ENCODE data around the gene SLC1A3. TPM values are rescaled to one million over a fixed set of nuclear protein-coding genes. Genes with fewer than 3 reads are reported as not detected.
"Not testable (repeated sequence)": the region's sequence is repeated elsewhere in the genome, so short reads cannot be mapped to it uniquely, and the experiment has no call there.

Gene SLC1A3
- total and polyA plus RNA-seq, 11 donors, result 49.5 to 153 (median 66.1) TPM

DNA sequence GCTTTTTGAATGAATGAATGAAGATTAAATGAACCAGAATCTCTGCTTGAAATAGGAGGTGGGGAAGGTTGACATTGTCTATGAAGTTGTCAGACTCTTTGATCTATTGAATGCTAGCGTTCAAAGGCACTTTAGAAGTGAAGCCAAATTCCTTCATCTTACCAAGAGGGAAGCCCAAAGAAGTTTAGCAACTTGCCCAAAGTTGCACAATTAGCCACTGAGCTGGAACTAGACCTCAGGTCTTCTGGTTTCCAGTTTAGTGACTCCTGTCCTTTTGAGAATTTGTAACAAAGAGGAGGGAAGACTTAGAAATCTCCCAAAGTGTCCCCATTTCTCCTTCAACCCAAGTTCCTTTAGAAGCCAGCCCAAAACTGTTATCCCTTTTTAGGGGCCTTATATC, 20.7 kb upstream of the SLC1A3 start:
- no peak overlapping the region for H3K27ac ChIP-seq
- DNase-seq, result no peak
- ATAC-seq, result no peak
- H3K27me3 ChIP-seq, result no peaks in the 10 kb centered on the region
- H3K9me3 ChIP-seq, result no peaks in the 10 kb centered on the region
- no peak overlapping the region for H3K4me3 ChIP-seq
- WGBS, 4 donors, result 79 to 86% (median 85%) methylated on average over 1 of the region's 1 CpG
- TF ChIP-seq POLR2A (IDR thresholded peaks at IDR 0.05), result no peak
- TF ChIP-seq, protein P1, sequence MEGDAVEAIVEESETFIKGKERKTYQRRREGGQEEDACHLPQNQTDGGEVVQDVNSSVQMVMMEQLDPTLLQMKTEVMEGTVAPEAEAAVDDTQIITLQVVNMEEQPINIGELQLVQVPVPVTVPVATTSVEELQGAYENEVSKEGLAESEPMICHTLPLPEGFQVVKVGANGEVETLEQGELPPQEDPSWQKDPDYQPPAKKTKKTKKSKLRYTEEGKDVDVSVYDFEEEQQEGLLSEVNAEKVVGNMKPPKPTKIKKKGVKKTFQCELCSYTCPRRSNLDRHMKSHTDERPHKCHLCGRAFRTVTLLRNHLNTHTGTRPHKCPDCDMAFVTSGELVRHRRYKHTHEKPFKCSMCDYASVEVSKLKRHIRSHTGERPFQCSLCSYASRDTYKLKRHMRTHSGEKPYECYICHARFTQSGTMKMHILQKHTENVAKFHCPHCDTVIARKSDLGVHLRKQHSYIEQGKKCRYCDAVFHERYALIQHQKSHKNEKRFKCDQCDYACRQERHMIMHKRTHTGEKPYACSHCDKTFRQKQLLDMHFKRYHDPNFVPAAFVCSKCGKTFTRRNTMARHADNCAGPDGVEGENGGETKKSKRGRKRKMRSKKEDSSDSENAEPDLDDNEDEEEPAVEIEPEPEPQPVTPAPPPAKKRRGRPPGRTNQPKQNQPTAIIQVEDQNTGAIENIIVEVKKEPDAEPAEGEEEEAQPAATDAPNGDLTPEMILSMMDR (IDR thresholded peaks at IDR 0.05), result no peak
- peaks cover 0 to 8% (median 0%) of the 10 kb centered on the region in 12 donors for H3K4me1 ChIP-seq
- H3K36me3 ChIP-seq, result no peaks in the 10 kb centered on the region
- intact Hi-C loops (cut with DNase I), result no loop called here

DNA sequence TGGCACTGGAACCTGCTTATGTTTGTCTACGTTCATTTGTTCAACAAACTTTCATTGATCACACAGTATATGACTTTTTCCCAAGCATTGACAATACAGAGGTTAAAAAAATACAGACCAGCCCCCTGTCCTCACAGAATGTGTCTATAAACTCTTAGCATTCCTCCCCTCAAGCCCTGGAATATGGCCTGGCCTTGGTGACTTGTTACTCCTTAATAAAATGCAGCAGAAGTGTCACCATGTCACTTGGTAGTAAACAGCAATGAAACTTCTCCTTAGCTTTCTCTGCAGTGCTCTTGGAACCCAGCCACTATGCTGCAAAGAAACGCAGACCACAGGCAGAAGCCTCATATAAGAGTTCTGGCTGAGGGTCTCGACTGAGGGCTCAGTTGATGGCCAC, 19.1 kb upstream of the SLC1A3 start:
- H3K9me3 ChIP-seq, result no peaks in the 10 kb centered on the region
- H3K4me1 ChIP-seq, result peaks cover 0 to 12% (median 0%) of the 10 kb centered on the region in 12 donors
- DNase-seq, result no peak
- H3K27me3 ChIP-seq, result no peaks in the 10 kb centered on the region
- H3K4me3 ChIP-seq, result no peak overlapping the region
- no peak for ATAC-seq
- intact Hi-C loops (cut with DNase I), result no loop called here
- H3K36me3 ChIP-seq, result no peaks in the 10 kb centered on the region
- no peak for TF ChIP-seq POLR2A (IDR thresholded peaks at IDR 0.05)
- TF ChIP-seq, protein P1 (IDR thresholded peaks at IDR 0.05), result no peak
- WGBS, 4 donors, result 57 to 66% (median 63%) methylated on average over 3 of the region's 3 CpGs
- no peak overlapping the region for H3K27ac ChIP-seq

DNA sequence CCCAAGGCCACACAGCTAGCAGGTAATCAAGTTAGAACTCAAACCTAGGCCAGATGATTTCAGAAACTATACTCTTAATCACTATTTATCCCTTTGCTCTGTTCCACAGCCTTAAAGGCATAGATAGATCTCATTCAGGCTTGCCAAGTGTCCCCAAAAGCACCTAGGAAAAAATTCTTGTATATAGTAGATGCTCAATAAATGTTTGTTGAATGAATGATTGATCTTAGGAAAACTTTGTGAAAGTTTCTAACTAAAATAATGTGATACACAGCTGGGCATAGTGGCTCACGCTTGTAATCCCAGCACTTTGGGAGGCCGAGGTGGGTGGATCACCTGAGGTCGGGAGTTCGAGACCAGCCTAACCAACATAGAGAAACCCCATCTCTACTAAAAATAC, 16.7 kb upstream of the SLC1A3 start:
- H3K27ac ChIP-seq; H3K27me3 ChIP-seq; DNase-seq; ATAC-seq; intact Hi-C loops (cut with DNase I); H3K4me3 ChIP-seq; H3K36me3 ChIP-seq; H3K9me3 ChIP-seq: not testable (repeated sequence)
- H3K4me1 ChIP-seq, result peaks cover 0 to 12% (median 0%) of the 10 kb centered on the region in 12 donors
- 90 to 95% (median 91%) methylated on average over 4 of the region's 4 CpGs for WGBS, 4 donors

DNA sequence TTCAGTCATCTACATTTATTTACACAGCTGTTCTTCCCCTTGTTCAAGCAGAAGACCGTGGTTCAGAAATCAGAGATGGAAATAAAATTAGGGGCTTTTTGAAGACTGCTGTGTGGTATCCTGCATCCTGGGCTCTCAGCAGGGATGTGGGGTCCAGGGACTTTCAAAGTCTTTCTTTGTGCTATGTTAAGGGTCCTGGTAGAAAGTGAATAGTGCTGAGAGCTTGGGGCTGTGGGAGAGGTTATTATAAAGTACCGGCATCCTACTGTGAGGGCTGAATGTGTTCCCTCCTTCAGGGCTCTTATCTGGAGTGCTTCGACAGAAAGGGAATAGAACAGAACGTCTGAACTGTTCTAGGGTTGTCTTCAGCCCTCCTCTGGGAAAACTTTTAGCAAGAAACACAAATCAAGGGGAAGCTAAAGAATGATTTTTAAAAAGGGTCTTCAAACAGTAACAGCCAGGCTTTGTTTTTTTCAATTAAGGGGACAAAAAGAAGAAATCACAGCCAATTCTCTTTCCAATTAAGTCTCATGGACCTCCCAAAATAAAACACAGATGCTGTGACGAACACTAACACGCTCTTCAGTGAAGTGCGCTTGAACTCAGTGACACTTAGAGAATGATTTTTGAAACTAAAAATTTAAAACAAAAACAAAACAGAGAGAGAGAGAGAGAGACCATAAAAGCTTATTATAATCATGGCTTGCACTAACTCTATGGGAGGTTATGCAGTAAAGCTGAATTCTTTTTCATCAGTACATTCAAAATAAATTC, 15.7 kb upstream of the SLC1A3 start:
- 26 to 35% (median 30%) methylated on average over 7 of the region's 7 CpGs for WGBS, 4 donors
- TF ChIP-seq POLR2A (IDR thresholded peaks at IDR 0.05), result no peak
- TF ChIP-seq, protein P1 (IDR thresholded peaks at IDR 0.05), result no peak
- H3K27ac ChIP-seq, result peak overlapping the region in 1 of 12 donors; percentile 26
- no peak for DNase-seq
- H3K4me1 ChIP-seq, result peaks cover 0 to 12% (median 0%) of the 10 kb centered on the region in 12 donors
- H3K27me3 ChIP-seq, result no peaks in the 10 kb centered on the region
- no peaks in the 10 kb centered on the region for H3K9me3 ChIP-seq
- intact Hi-C loops (cut with DNase I), result no loop called here
- H3K36me3 ChIP-seq, result no peaks in the 10 kb centered on the region
- peak; percentile 82 to 94 (median 86) for ATAC-seq
- H3K4me3 ChIP-seq, result no peak overlapping the region

All from heart left ventricle (tissue), 16 donors.